ENCODE data around the gene TIFAB. TPM values are rescaled to one million over a fixed set of nuclear protein-coding genes. Genes with fewer than 3 reads are reported as not detected.

TIFAB gene
- total RNA-seq, 1 donor from 2014 or later = 0.30 TPM

DNA sequence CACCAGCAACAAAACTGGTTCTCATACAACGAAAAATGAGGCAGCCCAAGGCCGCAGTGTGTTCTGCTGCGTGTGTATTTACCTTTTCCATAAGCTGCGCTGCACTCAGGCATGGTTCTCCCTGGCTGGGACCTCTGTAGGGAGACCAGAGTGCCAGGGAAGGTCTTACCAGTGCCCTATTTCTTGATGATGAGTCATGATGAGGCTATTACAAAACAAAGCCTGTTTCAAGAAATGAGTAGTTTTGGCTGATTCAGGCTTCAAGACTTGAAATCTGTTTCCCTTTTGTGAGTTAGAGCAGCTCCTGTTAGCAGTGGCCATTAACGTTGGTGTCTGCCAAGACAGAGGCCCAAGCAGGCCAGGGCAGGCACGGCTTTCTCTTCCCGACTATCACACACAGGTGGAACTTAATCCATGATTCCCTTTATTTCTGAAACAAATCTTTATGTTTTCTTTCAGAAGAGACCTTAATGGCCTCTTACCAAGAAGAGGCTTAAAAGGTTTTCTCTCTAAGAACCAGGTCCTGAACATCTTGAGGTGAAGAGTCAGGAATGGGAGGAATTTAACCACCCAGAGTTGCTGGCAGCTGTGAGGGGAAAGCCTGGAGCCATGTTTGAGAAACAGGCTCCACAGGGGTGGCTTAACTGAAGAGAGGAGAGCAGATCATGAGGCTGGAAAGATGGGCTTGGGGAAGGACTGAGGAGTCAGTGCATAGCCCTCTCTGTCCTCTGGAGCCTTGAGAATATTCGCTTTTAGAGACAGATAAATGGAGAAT lies 41.4 kb upstream of the TIFAB start:
- DNase-seq = no peak

DNA sequence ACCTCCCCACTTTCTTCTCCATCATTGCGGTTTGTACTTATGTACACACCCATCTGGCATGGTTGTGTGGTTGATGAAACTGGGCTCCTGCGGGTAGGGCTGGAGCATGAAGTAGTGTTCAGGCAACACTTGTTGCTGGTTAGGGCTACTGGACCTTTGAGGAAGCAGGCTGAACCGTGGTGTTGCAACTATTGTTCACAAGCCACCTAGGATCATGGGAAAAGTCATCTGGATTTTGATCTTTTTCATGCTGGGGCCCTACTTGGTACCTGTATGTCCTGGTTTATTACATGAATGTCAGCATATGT lies 40.1 kb upstream of the TIFAB start:
- peaks cover 57% of the 10 kb centered on the region for H3K27me3 ChIP-seq (ENCODE audit: low read depth)
- H3K4me3 ChIP-seq = no peak overlapping the region
- DNase-seq = no peak
- no peak overlapping the region for H3K27ac ChIP-seq
- TF ChIP-seq, protein P1, sequence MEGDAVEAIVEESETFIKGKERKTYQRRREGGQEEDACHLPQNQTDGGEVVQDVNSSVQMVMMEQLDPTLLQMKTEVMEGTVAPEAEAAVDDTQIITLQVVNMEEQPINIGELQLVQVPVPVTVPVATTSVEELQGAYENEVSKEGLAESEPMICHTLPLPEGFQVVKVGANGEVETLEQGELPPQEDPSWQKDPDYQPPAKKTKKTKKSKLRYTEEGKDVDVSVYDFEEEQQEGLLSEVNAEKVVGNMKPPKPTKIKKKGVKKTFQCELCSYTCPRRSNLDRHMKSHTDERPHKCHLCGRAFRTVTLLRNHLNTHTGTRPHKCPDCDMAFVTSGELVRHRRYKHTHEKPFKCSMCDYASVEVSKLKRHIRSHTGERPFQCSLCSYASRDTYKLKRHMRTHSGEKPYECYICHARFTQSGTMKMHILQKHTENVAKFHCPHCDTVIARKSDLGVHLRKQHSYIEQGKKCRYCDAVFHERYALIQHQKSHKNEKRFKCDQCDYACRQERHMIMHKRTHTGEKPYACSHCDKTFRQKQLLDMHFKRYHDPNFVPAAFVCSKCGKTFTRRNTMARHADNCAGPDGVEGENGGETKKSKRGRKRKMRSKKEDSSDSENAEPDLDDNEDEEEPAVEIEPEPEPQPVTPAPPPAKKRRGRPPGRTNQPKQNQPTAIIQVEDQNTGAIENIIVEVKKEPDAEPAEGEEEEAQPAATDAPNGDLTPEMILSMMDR (IDR thresholded peaks at IDR 0.05) = no peak
- peak; percentile 59 to 61 for ATAC-seq
- H3K9me3 ChIP-seq = no peaks in the 10 kb centered on the region
- peaks cover 50% of the 10 kb centered on the region for H3K4me1 ChIP-seq
- H3K36me3 ChIP-seq = no peaks in the 10 kb centered on the region
- intact Hi-C loops (cut with DNase I) = no loop called here

More for the DNA sequence above, 41.4 kb upstream of the TIFAB start:
- peaks cover 48% of the 10 kb centered on the region for H3K4me1 ChIP-seq
- no peak overlapping the region for H3K27ac ChIP-seq
- intact Hi-C loops (cut with DNase I) = no loop called here
- TF ChIP-seq, protein P1 (IDR thresholded peaks at IDR 0.05) = no peak
- H3K4me3 ChIP-seq = no peak overlapping the region
- no peaks in the 10 kb centered on the region for H3K36me3 ChIP-seq
- peaks cover 44% of the 10 kb centered on the region for H3K27me3 ChIP-seq (ENCODE audit: low read depth)
- H3K9me3 ChIP-seq = no peaks in the 10 kb centered on the region
- ATAC-seq = no peak

DNA sequence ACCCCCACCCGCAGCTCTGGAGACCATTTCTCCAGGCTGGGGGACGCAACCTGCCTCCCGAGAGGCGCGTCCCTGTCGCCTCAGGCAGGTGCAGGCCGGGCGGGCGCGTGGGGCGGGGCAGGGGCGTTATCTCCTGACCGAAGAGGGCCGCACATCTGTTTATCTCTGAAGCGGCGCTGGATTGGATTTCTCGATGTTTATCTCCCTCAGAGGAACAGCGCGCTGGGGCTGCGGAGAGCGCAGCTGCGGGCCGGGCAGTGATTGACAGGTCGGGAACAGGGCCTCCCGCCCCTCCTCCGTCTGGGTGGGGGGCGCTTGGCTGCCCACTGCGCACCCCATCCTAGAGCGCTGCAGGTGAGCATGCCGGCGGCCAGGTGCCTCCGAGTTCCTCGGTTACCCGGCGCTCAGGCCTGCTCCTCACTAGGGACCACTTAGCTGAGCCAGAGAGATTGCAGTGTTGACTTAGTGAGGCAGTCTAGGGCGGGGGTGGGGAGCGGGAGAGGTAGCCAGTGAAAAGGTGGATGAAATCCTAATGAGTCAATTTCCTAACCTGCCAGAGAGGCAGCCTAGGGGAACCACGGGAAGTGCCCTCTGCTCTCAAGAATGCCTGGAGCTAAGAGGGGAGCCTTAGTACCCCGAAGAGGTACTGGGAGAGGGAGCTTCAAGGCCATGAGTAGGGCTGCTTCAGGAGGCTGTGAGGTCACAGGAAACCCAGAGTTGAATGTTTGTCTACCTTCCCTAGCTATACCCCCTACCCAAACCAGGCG lies 39.6 kb upstream of the TIFAB start:
- TF ChIP-seq, protein P1 (IDR thresholded peaks at IDR 0.05) = no peak
- Histone ChIP-seq H3K27ac (no peak overlapping the region), H3K36me3 (no peaks in the 10 kb centered on the region), H3K27me3 (ENCODE audit: low read depth) (peaks cover 62% of the 10 kb centered on the region), H3K4me3 (no peak overlapping the region), H3K9me3 (no peaks in the 10 kb centered on the region), H3K4me1 (peaks cover 50% of the 10 kb centered on the region)
- DNase-seq (peak; percentile 60), ATAC-seq (peak; percentile 85 to 89)
- intact Hi-C loops (cut with DNase I) = no loop called here

DNA sequence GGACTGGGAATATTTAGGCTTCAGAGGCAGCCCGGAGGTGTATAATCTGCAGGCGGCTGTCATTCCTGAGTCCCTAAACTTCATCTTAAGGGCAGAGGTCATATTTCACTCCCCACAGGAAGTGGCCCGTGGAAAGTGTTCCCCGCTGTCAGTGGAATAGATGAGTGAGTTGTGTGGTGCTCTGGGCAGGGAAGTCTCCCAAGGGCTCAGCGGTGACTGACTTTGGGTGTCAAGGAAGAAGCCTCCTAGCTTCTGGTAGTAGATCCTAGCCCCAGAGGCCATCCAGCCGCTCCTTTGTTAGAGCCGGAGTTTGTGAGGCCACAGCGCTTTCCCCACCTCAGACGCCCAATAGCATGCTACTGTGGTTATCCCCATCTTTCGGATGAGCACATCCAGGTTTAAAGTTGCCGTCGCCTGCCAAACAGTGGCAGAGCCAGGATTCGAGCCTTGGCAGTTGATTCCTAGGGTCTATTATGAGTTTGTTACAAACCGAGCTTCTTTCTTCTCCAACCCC lies 38.9 kb upstream of the TIFAB start:
- H3K4me1 ChIP-seq = peaks cover 50% of the 10 kb centered on the region
- peaks cover 68% of the 10 kb centered on the region for H3K27me3 ChIP-seq (ENCODE audit: low read depth)
- H3K4me3 ChIP-seq = no peak overlapping the region
- no peaks in the 10 kb centered on the region for H3K36me3 ChIP-seq
- TF ChIP-seq, protein P1 (IDR thresholded peaks at IDR 0.05) = no peak
- intact Hi-C loops (cut with DNase I) = no loop called here
- no peak overlapping the region for H3K27ac ChIP-seq
- DNase-seq = no peak
- no peaks in the 10 kb centered on the region for H3K9me3 ChIP-seq
- ATAC-seq = no peak

DNA sequence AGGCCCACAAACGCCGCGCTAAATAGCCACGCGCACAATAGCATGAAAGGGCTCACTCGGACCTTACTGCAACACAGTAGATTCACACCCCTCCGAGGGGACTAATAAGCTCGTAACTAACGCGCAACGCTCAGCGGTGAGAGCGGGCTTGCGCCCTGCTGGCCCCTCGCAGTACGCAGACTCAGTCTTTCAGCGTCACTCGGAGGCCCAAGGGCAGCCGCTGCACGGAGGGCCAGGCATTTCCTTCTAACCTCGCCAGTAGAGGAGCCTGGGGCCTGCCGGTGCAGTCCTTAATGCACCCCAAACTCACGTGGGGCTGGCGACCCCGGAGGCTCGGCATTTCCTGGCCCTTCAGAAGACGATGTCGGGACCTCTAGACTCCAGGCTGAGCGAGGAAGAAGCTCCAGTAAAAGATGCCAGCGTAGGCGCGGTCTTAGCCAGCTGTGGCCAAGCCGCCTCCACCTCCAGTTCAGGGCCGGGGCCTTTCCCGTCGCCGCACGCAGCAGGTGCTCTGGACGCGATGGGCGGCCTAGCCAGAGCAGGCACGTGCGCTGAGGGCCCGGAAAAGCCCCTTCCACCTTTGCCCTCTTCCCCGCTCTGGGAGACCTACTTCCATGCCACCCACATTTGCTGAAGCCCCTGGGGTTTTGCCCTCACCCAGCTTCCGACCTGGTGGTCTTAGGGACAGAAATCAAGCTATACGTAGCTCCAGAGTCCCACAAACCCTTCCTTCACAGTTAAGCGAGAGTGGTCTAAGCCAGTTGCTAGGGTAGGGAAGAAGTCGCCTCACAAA lies 38.3 kb upstream of the TIFAB start:
- TF ChIP-seq, protein P1 (IDR thresholded peaks at IDR 0.05) = no peak
- Histone ChIP-seq H3K4me3 (peak overlapping the region; percentile 15), H3K36me3 (no peaks in the 10 kb centered on the region), H3K27me3 (ENCODE audit: low read depth) (peaks cover 74% of the 10 kb centered on the region), H3K4me1 (peaks cover 50% of the 10 kb centered on the region), H3K9me3 (no peaks in the 10 kb centered on the region), H3K27ac (no peak overlapping the region)
- ATAC-seq = no peak
- no peak for DNase-seq
- intact Hi-C loops (cut with DNase I) = no loop called here

Measured in lower lobe of right lung (tissue), 2 donors.